Type B pancreatic cell (in vitro differentiated cells): ENCODE measurements around the gene SSX2B. TPM values are rescaled to one million over a fixed set of nuclear protein-coding genes. Genes with fewer than 3 reads are reported as not detected.
"Not testable (repeated sequence)": the region's sequence is repeated elsewhere in the genome, so short reads cannot be mapped to it uniquely, and the experiment has no call there.

Source experiments
- DNase-seq: peaks from one replicate; pipeline ENCODE4 v3.0.0; 2021; ENCODE audit warnings: mixed read lengths; ENCODE audit not compliant: unreplicated experiment; ENCODE audit errors: extremely low spot score
- H3K27ac Mint-ChIP-seq: 2 replicates; pipeline ENCODE4 v1.8.0; 2021; ENCODE audit warnings: mild to moderate bottlenecking, mixed read lengths
- H3K27me3 Mint-ChIP-seq: 2 replicates; pipeline ENCODE4 v1.8.0; 2021; ENCODE audit warnings: mixed read lengths
- H3K36me3 Mint-ChIP-seq: 2 replicates; pipeline ENCODE4 v1.8.0; 2021; ENCODE audit warnings: mixed read lengths
- H3K4me1 Mint-ChIP-seq: one replicate; pipeline ENCODE4 v1.8.0; 2021; ENCODE audit warnings: mixed read lengths; ENCODE audit not compliant: unreplicated experiment
- H3K4me3 Mint-ChIP-seq: 2 replicates; pipeline ENCODE4 v1.8.0; 2021; ENCODE audit warnings: mild to moderate bottlenecking, mixed read lengths
- H3K9me3 Mint-ChIP-seq: 2 replicates; pipeline ENCODE4 v1.8.0; 2021; ENCODE audit warnings: mixed read lengths
- long read RNA-seq: library from polyadenylated mRNA; unstranded; transcript quantifications from one replicate; pipeline ENCODE4 v2.0.0, GENCODE V29; 2020
- total RNA-seq: library from RNA; stranded (reverse); gene quantifications from 2 replicates; pipeline ENCODE4 v1.2.1, GENCODE V29; 2021; ENCODE audit warnings: low replicate concordance

Gene SSX2B
- total RNA-seq = not detected in 2 replicates
- long read RNA-seq = 0 reads

DNA sequence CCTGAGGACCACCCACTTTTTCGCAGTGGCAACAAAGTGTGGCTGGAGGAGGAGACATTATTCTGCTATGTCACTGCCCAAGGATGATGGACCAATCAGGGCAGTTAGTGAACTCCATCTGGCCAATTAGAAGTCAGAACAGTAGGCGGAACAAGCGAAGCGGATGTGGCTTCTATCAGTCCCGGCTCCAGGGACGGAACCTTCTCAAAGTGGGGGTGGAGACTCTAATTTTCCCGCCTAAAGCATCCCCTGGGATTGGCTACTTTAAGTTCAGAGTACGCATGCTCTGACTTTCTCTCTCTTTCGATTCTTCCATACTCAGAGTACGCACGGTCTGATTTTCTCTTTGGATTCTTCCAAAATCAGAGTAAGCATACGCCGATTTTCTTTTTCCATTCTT lies at the start of gene SSX2B:
SSX2B (plus strand) TSS at position 301 of the 400 bp plus-strand sequence. CDS start 1,429 bp downstream, outside the sequence.
- H3K27me3 Mint-ChIP-seq, H3K4me3 Mint-ChIP-seq, DNase-seq, H3K27ac Mint-ChIP-seq, H3K4me1 Mint-ChIP-seq, H3K9me3 Mint-ChIP-seq, H3K36me3 Mint-ChIP-seq: not testable (repeated sequence)

GRCh38 chrX:52707078-52707477 lies 44.0 kb upstream of the SSX2B start, which contains the start of gene SSX2:
Gene SSX2, minus strand, starts transcription at chrX:52707178. Its CDS starts 1,429 bp downstream, at chrX:52705749.
- not testable (repeated sequence) for H3K9me3 Mint-ChIP-seq, H3K4me1 Mint-ChIP-seq, H3K36me3 Mint-ChIP-seq, DNase-seq, H3K27ac Mint-ChIP-seq, H3K27me3 Mint-ChIP-seq, H3K4me3 Mint-ChIP-seq

DNA sequence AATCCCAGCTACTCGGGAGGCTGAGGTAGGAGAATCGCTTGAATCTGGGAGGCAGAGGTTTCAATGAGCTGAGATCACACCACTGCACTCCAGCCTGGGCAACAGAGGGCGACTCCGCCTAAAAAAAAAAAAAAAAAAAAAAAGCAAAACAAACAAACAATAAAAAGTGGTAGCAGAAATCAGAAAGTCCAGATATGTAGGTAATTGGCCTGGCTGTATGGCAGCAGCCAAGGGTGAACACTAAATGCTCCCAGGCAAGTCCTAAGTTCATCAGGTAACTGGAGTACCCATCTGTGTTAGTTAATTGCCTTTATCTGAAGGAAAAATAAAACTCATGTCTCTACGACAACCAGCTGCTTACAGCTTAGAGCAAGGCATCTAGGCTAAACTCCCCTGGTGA lies 14.9 kb downstream of the SSX2B start:
- DNase-seq, H3K4me3 Mint-ChIP-seq, H3K4me1 Mint-ChIP-seq, H3K27ac Mint-ChIP-seq, H3K27me3 Mint-ChIP-seq, H3K36me3 Mint-ChIP-seq, H3K9me3 Mint-ChIP-seq: not testable (repeated sequence)

- not testable (repeated sequence) for H3K4me3 Mint-ChIP-seq, H3K4me1 Mint-ChIP-seq, H3K27ac Mint-ChIP-seq
Measured at GRCh38 chrX:52773504-52773903, 22.5 kb downstream of the SSX2B start.

GRCh38 chrX:52797327-52797726 lies 46.3 kb downstream of the SSX2B start, which contains the start of gene SPANXN5:
Gene SPANXN5, minus strand, starts transcription at chrX:52797427. Its CDS starts 79 bp downstream, at chrX:52797348.
- not testable (repeated sequence) for H3K36me3 Mint-ChIP-seq, H3K27me3 Mint-ChIP-seq, H3K27ac Mint-ChIP-seq, H3K4me1 Mint-ChIP-seq, H3K4me3 Mint-ChIP-seq, H3K9me3 Mint-ChIP-seq
- peak; percentile 32 for DNase-seq

More at GRCh38 chrX:52773504-52773903, 22.5 kb downstream of the SSX2B start:
- peak; percentile 22 for DNase-seq
- not testable (repeated sequence) for H3K9me3 Mint-ChIP-seq, H3K36me3 Mint-ChIP-seq, H3K27me3 Mint-ChIP-seq

DNA sequence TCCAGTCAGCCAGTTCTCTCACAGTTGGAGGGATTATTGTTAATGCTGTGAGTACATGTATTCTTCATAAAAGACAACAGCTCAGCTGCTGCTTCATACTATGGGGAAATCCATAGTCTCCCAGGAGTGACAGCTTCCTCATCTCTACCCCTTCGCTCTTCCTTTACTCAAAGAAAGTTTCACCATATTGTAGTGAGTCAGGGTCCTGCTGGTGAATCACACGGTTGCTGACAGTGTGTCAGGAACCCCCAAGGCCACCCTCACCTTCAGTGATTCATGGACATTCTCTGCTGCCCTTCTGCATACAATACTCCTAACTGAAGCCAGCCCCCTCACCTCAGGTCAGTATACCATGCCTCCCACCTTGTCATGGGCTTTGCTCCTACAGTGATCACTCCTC lies 53.8 kb downstream of the SSX2B start:
- H3K4me1 Mint-ChIP-seq, H3K36me3 Mint-ChIP-seq, DNase-seq, H3K4me3 Mint-ChIP-seq, H3K9me3 Mint-ChIP-seq, H3K27me3 Mint-ChIP-seq, H3K27ac Mint-ChIP-seq: not testable (repeated sequence)

Other genes starting within 250 kb of the SSX2B start
- not detected in 2 replicates for gene XAGE1B, start 234.2 kb upstream of the SSX2B start, total RNA-seq
- not detected in 2 replicates for gene SSX7, start 96.4 kb upstream of the SSX2B start, total RNA-seq
- not detected in 2 replicates for gene SSX2, start 44.1 kb upstream of the SSX2B start, total RNA-seq
- not detected in 2 replicates for gene SPANXN5, start 46.2 kb downstream of the SSX2B start, total RNA-seq
- gene XAGE5, start 60.0 kb downstream of the SSX2B start, total RNA-seq = not detected in 2 replicates
- not detected in 2 replicates for gene XAGE3, start 116.8 kb downstream of the SSX2B start, total RNA-seq
- gene FAM156B, start 146.1 kb downstream of the SSX2B start, total RNA-seq = 14.0 and 20.1 TPM in 2 replicates
- gene FAM156A, start 207.3 kb downstream of the SSX2B start, total RNA-seq = 16.7 and 23.7 TPM in 2 replicates